ENCODE measurements around the gene TXNDC8.

GRCh38 chr9:110340306-110340705 is 2.6 kb upstream of the TXNDC8 start:
- no peak for TF ChIP-seq POLR2A (IDR thresholded peaks at IDR 0.05; ENCODE audit: low read depth, low read length)
- no peak for TF ChIP-seq TAF1 (IDR thresholded peaks at IDR 0.05; ENCODE audit: borderline replicate concordance, low read depth, low read length)
- TF ChIP-seq POLR2AphosphoS5 (IDR thresholded peaks at IDR 0.05; ENCODE audit: low read depth, low read length) = no peak
